NCI-H774 (cell line): ENCODE measurements around the gene CAMKK2.
"Not testable (repeated sequence)": the region's sequence is repeated elsewhere in the genome, so short reads cannot be mapped to it uniquely, and the experiment has no call there.

Experiments used
- DNase-seq: peaks from one replicate; lab custom pipeline; 2025; lab: John Stamatoyannopoulos, UW

CAMKK2 gene

DNA sequence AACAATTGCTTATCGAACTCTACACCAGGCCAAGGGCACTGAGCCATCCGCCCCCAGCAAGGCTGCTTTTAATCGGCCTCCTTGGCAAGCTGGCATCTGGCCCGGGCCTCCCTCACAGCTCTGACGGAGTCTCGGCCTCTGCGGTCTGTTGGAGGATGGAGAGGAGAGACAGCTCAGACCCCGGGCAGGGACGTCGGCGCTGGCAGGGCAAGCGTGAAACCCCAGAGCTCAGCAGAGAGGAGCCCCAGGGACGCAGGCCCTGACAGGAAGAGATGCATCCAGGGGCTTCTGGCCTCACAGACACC is 17.5 kb downstream of the CAMKK2 start:
- no peak for DNase-seq

DNA sequence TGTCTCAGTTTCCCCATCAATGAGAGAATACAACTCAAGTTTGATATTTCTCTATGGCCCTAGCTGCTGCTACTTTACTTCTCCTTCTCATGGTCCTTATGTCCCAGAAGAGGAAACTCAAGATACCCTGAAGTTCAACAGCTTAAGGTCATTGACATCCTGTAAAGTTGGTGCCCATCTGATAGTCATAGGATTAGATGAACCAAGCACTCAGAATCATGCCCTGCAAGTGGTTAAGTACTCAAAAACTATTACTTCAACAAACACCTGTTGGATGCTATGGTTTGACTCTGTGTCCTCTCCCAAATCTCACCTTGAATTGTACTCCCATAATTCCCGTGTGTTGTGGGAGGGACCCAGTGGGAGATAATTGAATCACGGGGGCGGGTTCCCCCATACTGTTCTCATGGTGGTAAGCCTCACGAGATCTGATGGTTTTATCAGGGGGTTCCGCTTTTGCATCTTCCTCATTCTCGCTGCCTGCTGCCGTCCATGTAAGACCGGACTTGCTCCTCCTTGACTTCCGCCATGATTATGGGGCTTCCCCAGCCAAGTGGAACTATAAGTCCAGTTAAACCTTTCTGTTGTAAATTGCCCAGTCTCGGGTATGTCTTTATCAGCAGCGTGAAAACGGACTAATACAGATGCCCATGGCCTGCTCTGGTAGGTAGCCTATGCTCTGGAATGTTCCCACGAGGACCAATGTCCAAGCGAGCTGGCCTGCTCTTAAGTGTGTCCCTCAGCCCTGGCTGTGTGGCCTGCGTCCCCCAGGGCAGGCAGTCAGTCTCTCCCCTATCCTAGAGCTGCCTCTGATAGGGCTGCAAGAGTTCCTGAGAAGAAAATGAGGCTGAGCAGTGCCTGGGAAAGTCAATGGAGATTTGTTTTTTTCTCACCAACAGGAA is 18.1 kb downstream of the CAMKK2 start:
- DNase-seq: no peak

DNA sequence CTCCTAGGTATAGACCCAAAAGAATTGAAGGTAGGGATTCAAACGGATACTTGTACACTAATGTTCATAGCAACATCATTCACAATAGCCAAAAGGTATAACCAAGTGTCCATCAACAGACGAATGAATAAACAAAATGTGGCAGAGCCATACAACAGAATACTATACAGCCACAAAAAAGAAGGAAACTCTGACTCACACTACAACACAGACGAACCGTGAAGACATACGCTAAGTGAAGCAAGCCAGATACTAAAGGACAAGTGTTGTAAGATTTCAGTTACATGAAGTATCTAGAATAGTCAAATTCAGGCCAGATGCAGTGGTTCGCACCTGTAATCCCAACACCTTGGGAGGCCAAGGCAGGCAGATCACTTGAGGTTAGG is 19.1 kb downstream of the CAMKK2 start:
- DNase-seq: no peak

DNA sequence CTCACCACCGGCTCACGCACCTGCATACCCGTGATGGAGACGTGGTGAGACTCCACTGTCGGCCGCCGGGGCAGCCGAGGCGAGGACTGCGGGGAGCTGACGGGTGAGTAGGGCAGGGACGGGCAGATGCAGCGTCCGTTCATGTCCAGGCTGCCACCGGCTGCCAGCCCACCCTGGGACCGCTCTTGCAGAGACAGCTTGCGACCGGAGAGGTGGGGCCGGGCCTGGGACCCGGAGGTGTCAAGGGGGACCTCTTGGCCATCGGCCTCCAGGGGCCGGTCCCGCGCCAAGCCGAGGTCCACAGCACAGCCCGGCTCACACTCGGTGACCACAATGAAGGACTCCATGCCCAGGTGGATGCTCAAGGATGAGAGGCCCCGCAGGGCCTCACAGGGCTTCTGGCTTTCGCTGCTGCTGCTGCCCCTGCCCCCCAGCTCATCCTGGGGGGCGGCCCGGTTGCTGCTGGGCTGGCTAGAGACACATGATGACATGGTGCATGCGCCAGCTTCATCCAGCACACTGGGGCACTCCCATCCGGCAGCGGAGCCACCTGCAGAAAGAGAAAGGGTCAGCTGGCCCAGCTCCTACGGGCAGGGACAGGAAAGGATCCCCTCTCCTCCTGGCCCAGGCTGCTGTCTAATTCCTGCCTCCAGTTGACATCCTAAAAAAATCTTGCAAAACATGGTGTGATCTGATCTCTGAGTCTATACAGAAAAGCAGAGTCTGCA is 22.3 kb downstream of the CAMKK2 start:
- no peak for DNase-seq

DNA sequence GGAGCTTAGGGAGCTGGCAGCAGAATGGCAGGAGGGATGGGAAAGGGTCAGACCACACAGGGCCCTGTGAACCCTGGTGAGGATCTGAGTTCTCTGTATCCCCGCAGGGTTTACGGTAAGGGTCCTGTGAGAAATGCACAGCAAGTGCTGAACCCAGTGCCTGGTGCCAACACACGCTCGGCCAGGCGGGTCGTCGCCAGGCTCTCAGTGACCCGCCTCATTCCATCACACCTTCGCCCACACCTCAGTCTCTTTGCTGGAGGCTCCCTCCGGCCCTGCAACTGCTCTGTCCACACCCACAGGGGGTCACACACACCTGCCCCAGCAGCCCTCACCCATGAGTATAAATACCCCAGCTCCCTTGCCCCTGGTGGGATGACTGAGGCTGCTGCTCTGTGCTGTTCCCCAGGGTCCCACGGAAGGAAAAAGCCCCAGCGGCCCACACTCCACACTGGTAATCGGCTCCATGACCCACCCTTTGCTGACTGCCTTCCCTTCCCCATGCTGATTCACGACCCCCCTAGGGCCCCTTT is 23.1 kb downstream of the CAMKK2 start:
- DNase-seq: no peak

DNA sequence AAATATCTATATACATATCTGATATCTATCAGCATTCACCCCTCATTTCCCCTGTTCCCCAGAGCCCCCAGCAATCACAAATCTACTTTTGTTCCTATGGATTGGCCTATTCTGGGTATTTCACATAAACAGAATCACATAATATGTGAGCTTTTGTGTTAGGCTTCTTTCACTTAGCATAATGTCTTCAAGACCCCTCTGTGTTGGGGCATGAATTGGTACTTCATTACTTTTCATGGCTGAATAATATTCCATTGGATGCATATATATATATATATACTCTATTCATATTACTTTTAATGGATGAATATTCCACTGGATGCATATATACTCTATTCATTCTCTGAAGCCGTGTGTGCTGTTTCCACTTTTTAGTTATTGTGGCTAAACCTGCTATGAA is 28.7 kb downstream of the CAMKK2 start:
- DNase-seq: no peak

DNA sequence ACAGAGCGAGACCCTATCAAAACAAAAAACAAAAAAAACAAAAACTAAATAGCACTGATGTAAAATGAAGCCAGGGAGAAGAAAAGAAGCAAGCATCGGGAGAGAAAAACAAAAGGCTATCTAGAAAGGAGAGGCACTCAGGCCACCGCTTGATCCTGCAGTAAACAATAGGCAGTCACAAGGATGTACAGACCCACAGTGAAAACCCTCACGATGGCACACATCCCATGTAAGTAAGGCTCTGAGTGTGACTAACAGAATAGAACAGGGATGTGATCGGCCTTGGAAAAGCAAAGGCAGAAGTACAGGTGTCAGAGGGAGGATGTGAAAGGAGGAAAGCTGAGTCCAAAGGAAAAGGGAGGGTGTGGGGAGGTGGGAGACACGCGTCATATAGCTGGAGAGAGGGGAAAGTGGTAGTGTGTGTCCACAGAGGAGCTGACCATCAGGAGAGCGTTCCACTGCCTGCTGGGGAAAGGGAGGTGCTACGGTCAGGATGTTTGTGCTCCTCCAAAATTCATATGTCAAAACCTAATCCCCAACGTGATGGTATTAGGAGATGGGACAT is 31.5 kb downstream of the CAMKK2 start:
- no peak for DNase-seq

DNA sequence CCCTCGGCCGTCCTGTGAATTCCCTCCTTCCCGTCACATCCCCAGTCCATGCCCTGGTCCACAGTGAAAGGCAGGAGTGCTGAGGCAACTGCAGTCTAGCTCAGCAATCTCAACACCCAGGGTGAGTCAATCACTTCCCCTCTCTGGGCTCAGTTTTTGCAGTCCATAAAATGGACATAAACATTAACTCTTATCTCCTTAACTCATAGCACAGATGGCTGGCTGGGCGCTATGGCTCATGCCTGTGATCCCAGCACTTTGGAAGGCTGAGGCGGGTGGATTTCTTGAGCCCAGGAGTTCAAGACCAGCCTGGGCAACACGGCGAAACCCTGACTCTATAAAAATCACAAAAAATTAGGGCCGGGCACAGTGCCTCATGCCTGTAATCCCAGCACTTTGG is 32.4 kb downstream of the CAMKK2 start:
- no peak for DNase-seq

DNA sequence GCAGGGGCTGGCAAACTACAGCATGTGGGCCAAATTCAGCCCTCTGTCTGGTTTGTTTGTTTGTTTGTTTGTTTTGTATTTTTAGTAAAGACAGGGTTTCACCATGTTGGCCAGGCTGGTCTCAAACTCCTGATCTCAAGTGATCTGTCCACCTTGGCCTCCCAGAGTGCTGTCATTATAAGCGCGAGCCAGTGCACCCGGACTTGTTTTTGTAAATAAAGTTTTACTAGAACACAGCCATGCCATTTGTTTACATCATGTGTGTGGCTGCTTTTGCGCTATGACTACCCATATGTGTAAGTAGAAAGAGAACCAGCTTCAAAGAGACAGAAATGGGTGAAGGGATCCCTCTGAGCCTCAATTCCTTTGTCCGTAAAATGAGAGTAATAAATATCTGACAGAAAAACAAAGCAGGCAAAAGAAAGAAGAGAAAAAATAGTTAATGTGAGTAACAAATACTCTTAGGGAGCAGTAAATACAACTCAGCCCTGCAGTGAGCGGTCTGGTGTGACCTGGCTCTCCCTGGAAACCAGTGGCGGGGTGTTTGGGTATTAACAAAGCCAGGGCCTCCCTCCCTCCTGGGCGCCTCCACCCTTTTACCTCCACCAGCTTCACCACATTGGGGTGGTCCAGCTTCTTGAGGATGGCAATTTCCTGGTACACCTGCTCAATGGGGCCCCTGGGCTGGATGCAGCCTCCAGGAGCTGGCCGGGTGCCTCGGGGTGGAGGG is 33.1 kb downstream of the CAMKK2 start:
- no peak for DNase-seq

DNA sequence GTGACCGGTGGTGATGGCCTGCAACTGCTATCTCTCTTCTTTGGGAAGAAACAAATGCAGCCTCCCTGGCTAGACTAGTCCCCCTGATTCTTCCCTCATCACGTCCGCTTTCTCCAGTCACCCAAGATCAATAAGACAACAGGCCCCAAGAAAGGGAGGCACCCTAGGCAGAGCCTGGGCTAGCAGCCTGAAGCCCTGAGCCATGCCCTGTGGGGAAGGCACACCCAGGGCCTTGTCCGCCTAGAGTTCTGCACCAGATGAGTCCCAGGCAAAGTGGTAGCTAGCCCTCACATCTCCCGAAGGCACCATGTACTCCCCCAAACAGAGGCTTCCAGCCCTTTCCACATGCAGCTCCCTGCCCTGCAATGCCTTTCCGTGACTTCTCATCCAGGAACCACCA is 35.1 kb downstream of the CAMKK2 start:
- DNase-seq: no peak

DNA sequence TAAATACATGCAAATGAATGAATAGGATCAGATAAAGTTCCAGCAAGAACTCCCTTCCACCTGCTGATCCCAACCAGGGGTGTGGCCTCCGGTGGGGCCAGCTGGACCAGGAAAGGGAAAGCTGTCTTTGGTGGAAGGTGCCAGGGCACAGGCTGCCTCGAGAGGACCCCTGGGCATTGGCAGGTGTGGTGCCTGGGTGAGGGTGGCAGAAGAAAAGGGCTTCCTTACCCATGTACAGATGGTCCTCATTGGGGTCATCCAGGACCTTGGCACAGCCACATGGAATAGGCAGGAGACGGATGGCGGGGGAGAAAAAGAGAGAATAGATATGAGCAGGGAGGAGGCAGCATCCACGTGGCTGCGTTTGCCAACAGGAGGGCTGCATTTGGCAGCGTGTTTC is 36.4 kb downstream of the CAMKK2 start:
- DNase-seq: no peak

DNA sequence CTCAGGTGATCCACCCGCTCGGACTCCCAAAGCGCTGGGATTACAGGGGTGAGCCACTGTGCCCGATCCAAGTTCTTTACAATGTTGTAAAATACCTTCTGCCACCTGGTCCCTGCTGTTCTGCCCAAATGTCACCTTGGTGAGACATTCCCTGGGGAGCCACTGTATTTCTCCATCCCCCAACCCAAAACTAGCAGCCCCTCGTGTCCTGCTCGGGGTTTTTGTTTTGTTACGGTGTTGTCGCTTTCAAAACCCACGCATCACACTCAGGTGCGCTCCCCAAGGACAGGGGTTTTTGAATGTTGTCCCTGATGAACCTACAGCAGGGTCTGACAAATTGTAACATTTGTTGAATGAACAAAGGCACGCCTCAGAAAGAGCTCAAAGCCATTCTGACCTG is 37.4 kb downstream of the CAMKK2 start:
- no peak for DNase-seq

DNA sequence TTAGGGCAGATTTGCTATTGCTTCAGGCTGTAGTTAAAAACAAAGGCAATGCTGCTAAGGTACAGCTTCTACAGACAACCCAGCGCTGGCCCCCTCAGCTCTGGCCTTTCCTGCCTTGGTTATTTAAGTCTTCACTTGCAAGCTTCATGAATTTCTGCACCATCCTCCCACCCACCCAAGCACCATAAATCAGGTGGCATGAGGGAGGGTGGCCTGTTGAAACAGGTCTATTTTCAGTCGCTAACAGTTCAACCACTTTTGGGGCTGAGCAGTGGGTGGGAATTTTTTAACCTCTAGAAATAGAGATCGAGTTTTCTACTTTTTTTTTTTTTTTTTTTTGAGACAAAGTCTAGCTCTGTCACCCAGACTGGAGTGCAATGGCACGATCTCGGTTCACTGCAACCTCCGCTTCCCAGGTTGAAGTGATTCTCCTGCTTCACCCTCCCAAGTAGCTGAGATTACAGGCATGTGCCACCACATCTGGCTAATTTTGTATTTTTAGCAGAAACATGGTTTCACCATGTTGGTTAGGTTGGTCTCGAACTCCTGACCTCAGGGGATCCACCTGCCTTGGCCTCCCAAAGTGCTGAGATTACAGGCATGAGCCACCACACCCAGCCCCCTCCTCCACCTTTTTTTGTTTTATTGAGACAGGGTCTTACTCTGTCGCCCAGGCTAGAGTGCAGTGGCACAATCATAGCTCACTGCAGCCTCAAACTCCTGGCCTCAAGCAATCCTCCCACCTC is 38.6 kb downstream of the CAMKK2 start:
- DNase-seq: not testable (repeated sequence)

DNA sequence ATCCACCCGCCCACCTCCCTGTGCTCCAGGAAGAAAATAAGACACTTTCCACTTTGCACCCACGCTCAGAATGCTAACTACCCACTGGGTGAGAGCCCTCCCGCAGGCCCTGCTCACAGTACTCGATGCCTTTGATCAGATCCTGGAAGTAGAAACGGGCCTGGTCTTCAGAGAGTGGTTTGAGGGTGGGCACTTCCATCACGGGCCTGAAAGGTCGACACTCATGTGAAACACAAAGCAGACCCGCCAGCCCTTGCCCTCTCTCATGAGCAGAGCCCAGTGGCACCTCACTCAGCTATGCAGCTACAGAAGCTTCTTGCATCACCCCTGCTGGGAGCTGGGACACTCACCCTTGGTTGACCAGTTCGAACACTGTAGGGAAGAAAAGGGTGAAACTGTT is 41.1 kb downstream of the CAMKK2 start:
- DNase-seq: no peak

DNA sequence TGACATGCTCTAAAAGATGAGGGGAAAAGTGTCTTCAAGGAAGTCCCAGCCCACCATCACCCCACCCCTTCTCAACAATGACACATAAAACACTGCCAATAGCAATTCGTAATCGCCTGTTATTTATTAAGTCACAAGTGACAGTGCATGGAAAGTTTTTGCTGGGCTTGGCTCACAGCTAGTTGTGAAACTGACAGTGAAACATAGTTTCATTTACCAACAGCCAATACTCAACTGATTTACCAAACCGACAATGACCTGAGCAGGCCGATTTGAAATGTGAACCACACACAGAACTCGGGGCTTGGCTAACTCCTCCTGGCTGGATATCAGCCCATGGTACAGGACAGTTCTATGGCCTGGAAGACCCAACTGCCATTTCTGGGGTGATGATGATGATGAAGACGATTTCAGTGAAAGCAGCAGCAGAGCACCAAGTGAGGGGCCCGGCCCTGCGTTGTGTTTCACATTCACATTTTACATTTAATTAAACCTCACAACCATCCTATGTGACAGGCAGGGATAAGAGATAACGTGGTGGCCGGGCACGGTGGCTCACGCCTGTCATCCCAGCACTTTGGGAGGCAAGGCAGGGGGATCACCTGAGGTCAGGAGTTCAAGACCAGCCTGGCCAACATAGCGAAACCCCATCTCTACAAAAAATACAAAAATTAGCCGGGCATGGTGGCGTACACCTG is 42.7 kb downstream of the CAMKK2 start:
- no peak for DNase-seq

DNA sequence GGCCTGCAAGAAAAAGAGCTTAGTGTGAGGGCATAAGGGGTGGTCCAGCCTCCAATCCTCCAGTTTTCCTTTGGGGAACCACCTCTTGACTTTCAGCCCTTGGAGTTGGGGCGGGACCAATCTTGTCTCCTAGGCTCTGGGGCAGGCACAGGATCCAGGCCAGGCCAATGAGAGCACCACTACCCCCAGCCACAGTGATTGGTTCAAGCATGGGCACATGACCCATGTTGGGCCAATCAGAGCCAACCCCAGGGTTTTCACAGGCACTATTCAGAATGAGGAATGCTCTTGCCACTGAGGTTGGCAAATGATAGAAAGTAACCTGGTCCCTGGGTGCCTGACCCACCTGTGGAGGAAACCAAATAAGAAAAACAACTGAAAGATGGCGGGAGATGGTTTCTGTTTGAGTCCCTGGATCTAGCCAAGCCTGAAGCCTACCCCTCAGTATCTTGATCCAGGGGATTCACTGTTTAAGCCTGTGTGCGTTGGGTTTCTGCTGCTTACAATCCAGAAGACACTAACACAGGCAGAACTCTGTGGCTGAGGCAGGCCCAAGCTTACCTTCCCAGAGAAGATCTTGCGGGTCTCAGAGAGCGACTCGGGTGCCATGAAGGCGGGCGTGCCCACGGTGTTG is 43.7 kb downstream of the CAMKK2 start:
- no peak for DNase-seq

DNA sequence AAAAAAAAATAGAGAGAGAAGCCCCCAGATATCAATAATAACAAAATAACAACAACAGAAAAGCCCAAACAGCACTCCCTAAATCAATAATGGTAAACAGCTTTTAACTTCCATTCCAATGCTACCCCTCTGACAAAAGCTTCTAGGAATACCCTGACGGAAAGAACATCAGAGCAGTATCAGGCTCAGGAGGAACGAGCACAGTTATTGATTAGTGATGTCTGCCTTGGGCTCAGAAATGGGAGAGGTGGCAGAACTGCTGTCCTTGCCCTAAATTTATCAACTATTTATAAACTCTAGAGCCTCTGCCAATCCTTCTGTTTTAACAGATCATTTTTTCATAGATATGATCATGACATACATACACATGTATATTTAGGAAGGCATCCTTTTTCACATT is 44.7 kb downstream of the CAMKK2 start:
- DNase-seq: no peak

DNA sequence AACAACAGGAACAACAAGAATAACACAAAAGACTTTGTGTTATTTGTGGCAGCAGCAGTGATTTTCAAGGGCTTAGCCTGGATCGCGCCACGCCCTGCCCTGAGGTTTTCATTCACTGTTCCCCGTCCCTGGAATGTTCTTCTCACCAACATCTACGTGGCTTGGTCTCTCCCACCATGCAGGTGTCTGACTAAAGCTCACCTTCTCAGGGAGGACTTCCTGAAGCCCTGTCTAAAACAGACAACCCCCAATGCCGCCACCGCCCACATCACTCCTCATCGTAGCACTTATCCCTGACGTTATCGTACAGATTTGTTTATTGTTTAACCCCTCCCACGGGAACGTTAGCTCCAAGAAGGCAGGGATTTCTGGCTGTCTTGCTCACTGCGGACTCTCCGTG is 46.1 kb downstream of the CAMKK2 start:
- no peak for DNase-seq

DNA sequence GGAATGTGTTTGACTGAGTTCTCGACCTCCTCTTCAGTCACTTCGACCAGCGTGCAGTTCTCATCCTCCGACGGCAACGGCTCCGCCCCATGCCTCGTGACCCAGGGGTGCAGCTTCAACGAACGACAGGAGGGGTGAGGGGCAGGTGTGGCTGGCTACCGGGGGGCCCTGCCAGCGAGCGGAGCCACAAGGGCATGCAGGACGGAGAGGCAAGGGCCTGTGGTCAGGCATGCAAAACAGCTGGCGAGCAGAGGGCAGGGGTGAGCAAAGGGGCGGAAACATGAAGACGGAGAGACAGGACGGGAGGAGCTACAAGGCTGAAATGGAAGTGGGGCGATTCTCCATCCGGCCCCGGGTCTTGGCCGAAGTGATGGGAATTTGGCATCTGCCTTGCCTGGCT is 47.9 kb downstream of the CAMKK2 start:
- DNase-seq: no peak

DNA sequence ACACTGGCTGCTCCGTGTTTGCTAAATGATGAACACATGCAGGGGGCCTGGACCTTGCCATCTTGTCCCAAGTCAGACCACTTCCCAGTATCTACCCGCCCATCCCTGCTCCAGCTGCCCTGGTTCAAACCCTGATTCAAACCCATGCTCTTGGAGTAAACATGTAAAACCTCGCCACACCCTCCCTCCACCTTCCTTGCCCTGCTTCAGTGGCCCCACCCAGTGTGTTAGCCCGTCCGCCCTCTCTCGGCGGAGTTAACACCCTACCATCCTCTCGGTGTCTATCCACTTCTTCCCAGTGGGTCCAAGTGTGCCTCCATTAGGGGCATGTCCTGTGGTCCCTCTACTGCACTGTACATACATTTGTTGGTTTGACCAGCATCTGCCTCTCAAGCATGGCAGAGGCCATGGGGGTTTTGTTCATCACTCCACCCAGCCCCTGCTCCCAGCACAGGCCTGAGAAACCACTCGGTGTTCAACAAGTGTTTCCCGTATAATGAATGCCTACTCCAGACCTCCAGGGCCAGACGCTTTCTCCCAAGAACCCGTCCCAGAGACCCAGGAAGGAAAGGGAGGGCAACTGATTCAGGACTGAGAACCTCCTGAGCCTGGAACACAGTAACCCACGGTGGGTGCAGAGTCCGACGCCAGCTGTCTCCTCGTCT is 49.5 kb downstream of the CAMKK2 start:
- no peak for DNase-seq
